ENCODE measurements around the gene HOXB6.
A peak's percentile ranks its signal among the peaks of the same experiment; 100 is the strongest.

Gene HOXB6

GRCh38 chr17:48575066-48575582 lies 29.7 kb downstream of the HOXB6 start:
- ATAC-seq (replicated peaks) (no peak), DNase-seq (no peak)
- H3K36me3 Mint-ChIP-seq = peaks cover 0 to 3% of the 10 kb centered on the region in 2 donors
- no peak overlapping the region for H3K4me3 Mint-ChIP-seq
- no peak overlapping the region for H3K27ac Mint-ChIP-seq
- H3K27me3 Mint-ChIP-seq = peaks cover 50 to 74% of the 10 kb centered on the region in 2 donors
- no peaks in the 10 kb centered on the region for H3K9me3 Mint-ChIP-seq
- peaks cover 20 to 35% of the 10 kb centered on the region in 2 donors for H3K4me1 Mint-ChIP-seq

DNA sequence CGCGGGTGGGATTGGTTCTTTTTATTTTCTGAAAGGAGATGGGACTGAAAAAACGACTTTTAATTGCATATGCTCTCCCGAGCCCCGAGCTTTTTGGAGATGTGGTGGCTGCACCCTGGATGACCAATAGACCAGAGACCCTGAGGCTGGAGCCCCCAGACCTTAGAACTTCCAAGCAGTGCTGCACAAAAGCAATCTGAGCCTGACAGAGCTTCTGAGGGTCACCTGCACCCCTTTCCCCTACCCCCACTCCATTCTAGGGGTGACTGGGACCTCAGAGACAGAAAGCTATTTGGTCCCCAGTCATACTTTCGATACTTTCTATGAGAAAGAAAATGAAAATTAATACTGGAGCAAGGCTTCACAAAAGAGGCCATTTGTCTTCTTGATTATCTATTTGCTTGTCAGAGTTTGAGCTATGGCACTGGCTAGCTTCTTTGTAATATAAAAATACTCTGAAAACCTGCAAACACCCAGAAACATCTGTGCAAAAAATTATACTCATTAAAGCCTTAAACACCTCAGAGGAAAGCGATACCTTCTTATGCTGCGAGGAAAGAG lies 30.2 kb downstream of the HOXB6 start:
- H3K27me3 Mint-ChIP-seq = peaks cover 45 to 68% of the 10 kb centered on the region in 2 donors
- H3K4me3 Mint-ChIP-seq = no peak overlapping the region
- H3K4me1 Mint-ChIP-seq = peaks cover 17 to 29% of the 10 kb centered on the region in 2 donors
- DNase-seq (no peak), ATAC-seq (replicated peaks) (no peak)
- peaks cover 0 to 3% of the 10 kb centered on the region in 2 donors for H3K36me3 Mint-ChIP-seq
- H3K27ac Mint-ChIP-seq = no peak overlapping the region
- no peaks in the 10 kb centered on the region for H3K9me3 Mint-ChIP-seq

- ATAC-seq (replicated peaks) (no peak), DNase-seq (no peak)
- H3K9me3 Mint-ChIP-seq = no peaks in the 10 kb centered on the region
- H3K4me1 Mint-ChIP-seq = peaks cover 7 to 16% of the 10 kb centered on the region in 2 donors
- H3K4me3 Mint-ChIP-seq = no peak overlapping the region
- H3K27ac Mint-ChIP-seq = no peak overlapping the region
- peaks cover 39 to 46% of the 10 kb centered on the region in 2 donors for H3K27me3 Mint-ChIP-seq
- no peaks in the 10 kb centered on the region for H3K36me3 Mint-ChIP-seq
Measured at GRCh38 chr17:48571826-48572417, 32.9 kb downstream of the HOXB6 start.

DNA sequence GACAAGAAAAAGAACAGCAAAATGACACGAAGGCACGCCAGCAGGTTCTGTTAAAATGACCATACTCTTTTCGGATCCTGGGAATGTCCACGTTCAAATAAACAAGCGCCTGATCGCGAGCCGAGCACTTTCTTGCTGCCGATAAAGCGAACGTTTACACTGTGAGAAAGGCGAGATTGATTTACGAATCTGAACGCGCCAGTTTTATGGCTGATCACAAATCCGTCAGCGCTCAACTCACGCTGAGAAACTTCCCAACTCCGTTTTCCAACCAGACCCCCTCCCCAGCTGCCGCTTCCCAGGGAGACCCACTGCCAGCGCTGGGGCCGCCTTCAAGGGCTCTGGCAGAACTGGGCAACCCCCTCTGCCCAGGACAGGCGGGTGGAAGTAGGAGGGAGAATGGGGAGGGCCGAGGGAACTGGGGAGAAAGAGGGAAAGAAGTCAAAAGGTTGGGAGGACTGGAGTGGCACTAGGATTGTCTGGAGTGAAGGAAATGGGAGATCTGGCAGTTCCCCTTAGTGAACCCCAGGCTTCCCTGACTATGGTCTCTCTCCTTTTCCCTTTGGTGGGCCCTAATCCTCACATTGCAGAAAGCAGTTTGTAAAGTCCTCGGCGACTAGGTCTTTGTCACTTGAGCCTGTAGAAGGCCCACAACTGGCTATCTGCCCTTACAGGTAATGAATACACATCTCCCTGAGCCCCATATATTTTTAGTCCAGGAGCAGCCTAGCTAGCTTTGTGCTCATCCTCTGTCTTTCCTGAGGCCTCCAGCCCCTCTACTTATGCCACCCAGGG lies 33.6 kb downstream of the HOXB6 start:
- ATAC-seq (replicated peaks) = no peak
- Mint-ChIP-seq H3K4me1 (peaks cover 6 to 12% of the 10 kb centered on the region in 2 donors), H3K27me3 (peaks cover 36 to 42% of the 10 kb centered on the region in 2 donors), H3K9me3 (no peaks in the 10 kb centered on the region), H3K4me3 (no peak overlapping the region), H3K27ac (no peak overlapping the region), H3K36me3 (no peaks in the 10 kb centered on the region)
- no peak for DNase-seq

DNA sequence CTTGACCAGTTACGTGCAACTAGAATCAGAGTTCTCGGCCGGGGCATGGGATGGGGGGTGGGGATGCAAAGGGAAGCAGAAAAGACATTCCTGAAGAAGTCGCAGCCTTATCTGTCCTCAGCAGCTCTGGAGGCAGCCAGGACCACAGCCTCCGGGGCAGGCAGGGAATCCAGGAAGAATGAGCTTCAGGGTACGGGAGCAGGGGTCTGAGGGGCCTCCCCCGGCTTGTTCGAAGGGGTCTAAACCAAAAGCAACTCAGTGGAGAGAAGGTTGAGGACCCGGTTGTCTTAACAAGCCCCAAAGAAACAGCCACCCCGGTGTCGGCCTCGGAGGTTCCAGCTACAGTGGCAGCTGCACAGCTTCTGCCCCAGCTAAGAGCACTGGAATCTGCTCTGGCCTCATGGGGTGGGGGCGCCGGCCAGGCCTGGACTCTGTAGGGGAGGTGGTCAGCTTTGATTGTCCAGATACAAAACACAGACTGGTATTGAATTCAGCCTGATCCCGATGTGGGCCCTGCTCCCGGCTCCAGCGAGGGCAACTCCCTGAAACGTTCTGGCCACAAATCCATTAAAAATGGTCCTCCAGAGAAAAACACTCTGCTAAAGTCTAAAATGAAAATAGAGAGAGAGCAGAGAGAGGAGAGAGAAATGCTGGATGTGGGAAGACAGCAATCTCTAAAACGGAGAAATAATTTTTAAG lies 34.3 kb downstream of the HOXB6 start:
- Mint-ChIP-seq H3K4me1 (peaks cover 4 to 6% of the 10 kb centered on the region in 2 donors), H3K36me3 (no peaks in the 10 kb centered on the region), H3K27me3 (peaks cover 31 to 35% of the 10 kb centered on the region in 2 donors), H3K27ac (no peak overlapping the region), H3K4me3 (no peak overlapping the region), H3K9me3 (no peaks in the 10 kb centered on the region)
- DNase-seq (no peak), ATAC-seq (replicated peaks) (no peak)

GRCh38 chr17:48569674-48570324 lies 35.0 kb downstream of the HOXB6 start:
- DNase-seq = no peak
- Mint-ChIP-seq H3K27ac (no peak overlapping the region), H3K36me3 (no peaks in the 10 kb centered on the region), H3K4me3 (no peak overlapping the region), H3K27me3 (peaks cover 33 to 35% of the 10 kb centered on the region in 2 donors), H3K4me1 (peaks cover 4 to 8% of the 10 kb centered on the region in 2 donors), H3K9me3 (no peaks in the 10 kb centered on the region)
- no peak for ATAC-seq (replicated peaks)

GRCh38 chr17:48569240-48569582 lies 35.6 kb downstream of the HOXB6 start:
- DNase-seq (no peak), ATAC-seq (replicated peaks) (no peak)
- Mint-ChIP-seq H3K36me3 (no peaks in the 10 kb centered on the region), H3K27ac (no peak overlapping the region), H3K9me3 (no peaks in the 10 kb centered on the region), H3K27me3 (peaks cover 30 to 35% of the 10 kb centered on the region in 2 donors), H3K4me1 (peaks cover 5 to 12% of the 10 kb centered on the region in 2 donors), H3K4me3 (no peak overlapping the region)

DNA sequence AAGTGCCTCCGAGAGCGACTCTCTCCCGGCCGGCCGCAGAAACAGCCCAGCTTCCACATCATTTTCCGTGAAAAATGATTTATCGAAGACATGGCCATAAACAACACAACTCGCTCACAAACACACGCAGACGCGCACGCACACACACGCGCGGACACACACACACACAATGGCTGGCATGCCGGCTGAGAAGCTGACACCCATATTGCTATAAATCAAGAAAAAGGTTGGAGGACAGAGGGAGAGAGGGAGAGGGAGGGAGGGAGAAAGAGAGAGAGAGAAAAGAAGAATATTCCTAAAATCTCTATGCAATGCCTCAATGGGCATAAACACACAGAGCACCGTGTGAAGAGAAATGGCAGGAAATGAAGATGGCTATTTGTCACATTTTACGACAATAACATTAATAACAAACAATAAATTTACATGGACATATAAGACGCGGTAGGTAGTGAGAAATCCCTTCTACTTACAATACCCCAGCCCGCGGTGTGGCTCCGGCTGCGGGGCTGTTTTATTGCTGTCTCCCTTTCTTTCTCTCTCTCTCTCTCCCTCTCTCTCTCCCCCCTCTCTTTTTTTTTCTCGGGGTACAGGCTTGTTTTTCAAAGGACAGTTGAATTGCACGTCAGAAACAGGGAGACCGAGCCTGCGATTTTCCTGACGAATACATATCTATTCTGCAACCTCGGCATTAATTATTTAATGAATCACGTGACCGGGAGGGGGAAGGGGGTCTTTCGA lies 36.1 kb downstream of the HOXB6 start:
- H3K27me3 Mint-ChIP-seq = peaks cover 31 to 36% of the 10 kb centered on the region in 2 donors
- no peak overlapping the region for H3K27ac Mint-ChIP-seq
- DNase-seq (no peak), ATAC-seq (replicated peaks) (no peak)
- no peaks in the 10 kb centered on the region for H3K36me3 Mint-ChIP-seq
- no peaks in the 10 kb centered on the region for H3K9me3 Mint-ChIP-seq
- H3K4me1 Mint-ChIP-seq = peaks cover 5 to 12% of the 10 kb centered on the region in 2 donors
- H3K4me3 Mint-ChIP-seq = peak overlapping the region; percentile 8 to 53

- ATAC-seq (replicated peaks) = no peak
- Mint-ChIP-seq H3K27me3 (peaks cover 31 to 39% of the 10 kb centered on the region in 2 donors), H3K4me1 (peaks cover 5 to 12% of the 10 kb centered on the region in 2 donors), H3K36me3 (no peaks in the 10 kb centered on the region), H3K4me3 (no peak overlapping the region), H3K27ac (no peak overlapping the region), H3K9me3 (no peaks in the 10 kb centered on the region)
- DNase-seq = no peak
Measured at GRCh38 chr17:48567646-48568354, 37.0 kb downstream of the HOXB6 start.

GRCh38 chr17:48567209-48567608 lies 37.6 kb downstream of the HOXB6 start:
- Mint-ChIP-seq H3K36me3 (no peaks in the 10 kb centered on the region), H3K4me3 (no peak overlapping the region), H3K27me3 (peaks cover 31 to 44% of the 10 kb centered on the region in 2 donors), H3K9me3 (no peaks in the 10 kb centered on the region), H3K27ac (no peak overlapping the region), H3K4me1 (peaks cover 5 to 12% of the 10 kb centered on the region in 2 donors)
- DNase-seq (no peak), ATAC-seq (replicated peaks) (no peak)

DNA sequence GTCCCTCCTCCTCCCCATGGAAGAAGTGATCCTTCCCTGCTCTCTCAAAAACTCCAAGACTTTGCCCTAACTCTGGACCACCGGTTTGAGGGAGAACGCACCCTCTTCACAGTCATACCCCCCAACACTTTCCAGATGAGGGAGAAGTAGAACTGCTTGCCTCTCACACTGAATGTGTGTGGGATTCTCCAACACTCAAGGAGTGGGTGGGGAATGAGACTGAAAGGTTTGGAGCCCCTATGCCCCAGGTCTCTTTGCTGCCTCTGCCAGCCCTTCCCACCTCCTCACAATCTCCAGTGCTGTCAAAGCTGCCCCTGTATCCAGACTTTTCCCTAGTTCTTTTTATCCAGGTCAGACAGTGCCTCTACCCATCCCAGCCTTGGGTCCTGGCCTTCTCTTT lies 38.1 kb downstream of the HOXB6 start:
- no peaks in the 10 kb centered on the region for H3K36me3 Mint-ChIP-seq
- H3K27ac Mint-ChIP-seq = no peak overlapping the region
- DNase-seq (no peak), ATAC-seq (replicated peaks) (no peak)
- H3K27me3 Mint-ChIP-seq = peaks cover 31 to 41% of the 10 kb centered on the region in 2 donors
- H3K4me3 Mint-ChIP-seq = no peak overlapping the region
- peaks cover 5 to 12% of the 10 kb centered on the region in 2 donors for H3K4me1 Mint-ChIP-seq
- no peaks in the 10 kb centered on the region for H3K9me3 Mint-ChIP-seq

- Mint-ChIP-seq H3K9me3 (no peaks in the 10 kb centered on the region), H3K4me3 (no peak overlapping the region), H3K4me1 (peaks cover 5 to 12% of the 10 kb centered on the region in 2 donors), H3K27ac (no peak overlapping the region), H3K36me3 (no peaks in the 10 kb centered on the region), H3K27me3 (peaks cover 31 to 41% of the 10 kb centered on the region in 2 donors)
- no peak for ATAC-seq (replicated peaks)
- DNase-seq = no peak
Measured at GRCh38 chr17:48565925-48566710, 38.7 kb downstream of the HOXB6 start.

Measured in stimulated activated naive B cell treated with anti-CD40 and anti-IgM and Interleukin-4, amounts not matched to agents 10 μg/mL and 1 μg/mL and 100 μg/mL, for 72 hours (primary cell).